Globus pallidus (tissue), 1 donor: ENCODE results near the gene GRK5.
A peak's percentile ranks its signal among the peaks of the same experiment; 100 is the strongest.

ENCODE experiments used
- DNase-seq: peaks from one replicate; pipeline ENCODE4 v3.0.0-alpha.2; 2015; ENCODE audit warnings: low spot score

GRK5 gene

DNA sequence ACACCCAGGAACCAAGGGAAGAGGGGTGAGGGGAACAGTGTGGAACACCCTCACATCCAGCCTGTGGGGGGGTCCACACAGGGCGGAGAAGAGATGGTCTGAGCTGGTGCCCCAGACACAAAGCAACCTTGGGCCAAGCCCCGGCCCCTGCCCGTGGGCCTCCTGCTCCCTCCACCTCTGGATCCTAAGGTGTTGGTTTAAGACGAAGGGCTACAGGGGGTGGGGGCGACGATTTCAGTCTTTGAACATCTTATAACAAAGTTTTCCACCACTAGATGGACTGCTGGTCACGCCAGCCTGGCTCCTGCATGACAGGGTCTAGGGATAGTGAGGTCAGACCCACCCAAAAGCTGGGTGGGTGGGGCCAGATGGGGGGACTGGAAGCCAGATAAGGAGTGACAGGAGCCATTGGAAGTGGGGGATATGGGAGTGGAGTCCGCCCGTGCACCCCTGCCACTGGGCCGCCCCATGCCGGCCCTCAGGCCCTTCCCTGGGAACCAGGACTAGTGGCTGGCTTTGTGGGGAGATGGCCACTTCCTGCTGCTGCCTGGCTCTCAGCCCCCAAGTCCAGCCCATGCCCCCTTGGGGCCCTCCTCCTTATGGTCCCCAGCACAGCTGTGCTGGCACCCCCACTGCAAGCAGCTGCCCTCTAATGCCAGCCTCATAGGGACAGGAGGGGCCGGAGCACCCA, 236.7 kb downstream of the GRK5 start:
- no peak for DNase-seq

- DNase-seq: no peak
Observed at GRCh38 chr10:119444866-119445265, 237.5 kb downstream of the GRK5 start.

DNA sequence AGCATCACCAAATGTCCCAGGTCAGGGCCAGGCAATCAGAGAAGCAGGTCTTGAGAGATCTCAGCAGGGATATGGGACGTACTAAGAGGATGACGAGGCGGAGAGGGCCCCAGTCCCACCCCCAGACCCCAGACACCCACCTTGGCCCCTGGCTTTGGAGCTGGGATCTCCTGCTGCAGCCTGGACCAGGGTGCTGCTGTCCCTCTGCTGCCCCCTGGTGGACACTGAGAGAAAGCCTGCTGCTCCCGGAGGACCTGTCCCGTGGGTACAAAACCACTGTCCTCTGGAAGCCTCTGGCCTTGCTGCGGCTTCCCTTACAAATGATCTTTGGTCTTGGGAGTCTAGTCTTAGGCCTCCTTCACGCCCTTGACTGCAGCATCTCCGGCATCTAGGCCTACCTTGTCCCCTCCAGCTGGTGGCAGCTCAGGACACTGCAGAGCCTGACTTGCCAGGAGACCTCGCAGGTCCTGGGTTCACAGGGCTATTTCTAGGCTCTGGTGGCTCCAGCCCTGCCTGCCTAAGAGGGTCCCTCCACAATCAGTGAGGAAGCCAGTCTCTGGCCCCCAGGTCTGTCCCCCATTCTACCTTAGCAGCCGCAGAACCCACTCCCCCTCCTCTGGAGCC, 238.1 kb downstream of the GRK5 start:
- peak; percentile 75 for DNase-seq

DNA sequence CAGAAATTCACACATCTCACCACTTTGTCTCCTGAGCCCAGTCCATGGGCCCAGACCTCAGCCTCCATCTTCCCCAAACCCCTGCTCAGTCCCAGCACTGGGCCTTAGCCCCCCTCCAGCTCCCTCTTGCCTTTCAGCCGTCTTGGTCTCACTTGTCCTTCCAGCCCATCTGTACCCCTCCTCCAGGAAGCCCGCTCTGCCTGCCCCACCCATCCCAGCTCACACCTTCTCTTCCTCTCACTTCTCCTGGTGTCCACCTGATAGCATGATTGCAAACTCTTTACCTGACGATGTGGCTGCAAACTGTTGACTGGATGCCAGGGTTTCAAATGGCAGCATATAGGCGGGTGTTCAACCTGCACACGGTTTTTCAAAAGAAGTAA, 238.6 kb downstream of the GRK5 start:
- no peak for DNase-seq

GRCh38 chr10:119446441-119447277, 239.3 kb downstream of the GRK5 start:
- no peak for DNase-seq

- DNase-seq: no peak
Observed at GRCh38 chr10:119447421-119447820, 240.1 kb downstream of the GRK5 start.

DNA sequence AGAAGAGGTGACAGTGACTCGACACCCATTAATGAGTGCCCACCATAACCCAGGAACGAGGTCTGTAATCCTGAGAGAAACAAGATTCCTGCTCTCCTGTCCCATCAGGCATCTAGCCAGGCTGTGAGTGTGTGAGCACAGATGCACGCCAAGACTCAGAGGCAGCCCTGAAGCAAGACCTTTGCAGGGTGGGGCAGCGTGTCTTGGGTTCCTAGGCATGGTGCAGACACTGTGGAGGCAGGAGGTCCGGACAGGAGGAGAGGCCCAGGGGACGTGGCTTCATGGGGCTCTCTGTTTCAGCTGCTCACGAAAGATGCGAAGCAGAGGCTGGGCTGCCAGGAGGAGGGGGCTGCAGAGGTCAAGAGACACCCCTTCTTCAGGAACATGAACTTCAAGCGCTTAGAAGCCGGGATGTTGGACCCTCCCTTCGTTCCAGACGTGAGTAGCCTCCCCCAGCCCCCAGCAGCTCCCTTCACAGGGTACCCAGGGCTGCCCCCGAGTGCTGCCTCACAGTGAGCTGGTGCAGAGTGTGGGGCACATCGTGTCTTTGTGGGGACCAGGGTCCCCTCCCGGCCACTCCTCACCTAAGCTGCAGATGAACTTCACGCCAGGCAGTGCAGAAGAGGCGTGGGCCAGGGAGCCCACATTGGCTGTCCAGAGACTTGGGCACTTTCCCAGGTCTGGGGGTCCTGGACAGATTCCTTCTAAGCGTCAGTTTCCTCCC, 240.6 kb downstream of the GRK5 start:
- no peak for DNase-seq

DNA sequence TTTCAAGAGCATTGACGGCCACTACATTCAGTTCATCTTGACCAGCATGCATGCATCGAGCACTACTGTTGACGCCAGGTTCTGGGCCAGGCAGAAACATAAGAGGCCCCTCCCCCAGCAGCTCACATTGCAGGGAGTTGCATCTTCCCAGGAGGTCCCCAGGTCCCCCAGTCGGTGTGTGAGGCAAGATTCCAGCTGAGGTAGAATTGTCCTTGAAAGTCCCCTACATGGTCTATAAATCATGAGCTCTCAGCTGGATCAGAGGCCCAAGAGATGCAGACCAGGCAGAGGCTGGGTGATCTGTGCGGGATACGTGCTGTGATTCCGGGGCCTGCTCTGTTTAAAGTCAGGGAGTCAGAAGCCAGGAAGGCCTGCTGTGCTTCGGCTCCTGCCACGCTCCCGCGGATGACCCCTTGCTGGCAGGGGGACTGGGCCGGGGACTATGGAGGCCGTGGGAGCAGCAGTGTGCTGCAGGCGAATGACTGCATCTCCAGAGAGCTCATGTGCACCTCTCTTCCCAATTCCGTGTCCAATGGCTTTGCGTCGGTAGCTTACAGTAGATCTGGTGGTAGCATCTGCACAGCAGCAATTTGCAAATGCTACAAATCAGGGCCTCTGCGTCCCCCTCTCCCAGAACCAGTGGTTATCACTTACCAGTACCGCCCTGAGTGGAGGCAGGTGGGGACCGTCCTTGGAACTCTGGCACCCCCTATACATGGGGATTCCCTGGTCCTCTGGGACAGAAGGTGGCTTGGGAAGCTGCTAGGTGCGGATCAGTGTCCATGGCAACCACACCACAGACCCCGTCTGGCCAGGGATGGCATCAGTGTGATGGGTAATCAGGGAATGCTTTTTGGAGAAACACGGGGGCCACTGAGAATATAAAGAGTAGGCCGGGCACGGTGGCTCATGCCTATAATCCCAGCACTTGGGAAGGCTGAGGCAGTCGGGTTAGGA, 241.5 kb downstream of the GRK5 start:
- no peak for DNase-seq

DNA sequence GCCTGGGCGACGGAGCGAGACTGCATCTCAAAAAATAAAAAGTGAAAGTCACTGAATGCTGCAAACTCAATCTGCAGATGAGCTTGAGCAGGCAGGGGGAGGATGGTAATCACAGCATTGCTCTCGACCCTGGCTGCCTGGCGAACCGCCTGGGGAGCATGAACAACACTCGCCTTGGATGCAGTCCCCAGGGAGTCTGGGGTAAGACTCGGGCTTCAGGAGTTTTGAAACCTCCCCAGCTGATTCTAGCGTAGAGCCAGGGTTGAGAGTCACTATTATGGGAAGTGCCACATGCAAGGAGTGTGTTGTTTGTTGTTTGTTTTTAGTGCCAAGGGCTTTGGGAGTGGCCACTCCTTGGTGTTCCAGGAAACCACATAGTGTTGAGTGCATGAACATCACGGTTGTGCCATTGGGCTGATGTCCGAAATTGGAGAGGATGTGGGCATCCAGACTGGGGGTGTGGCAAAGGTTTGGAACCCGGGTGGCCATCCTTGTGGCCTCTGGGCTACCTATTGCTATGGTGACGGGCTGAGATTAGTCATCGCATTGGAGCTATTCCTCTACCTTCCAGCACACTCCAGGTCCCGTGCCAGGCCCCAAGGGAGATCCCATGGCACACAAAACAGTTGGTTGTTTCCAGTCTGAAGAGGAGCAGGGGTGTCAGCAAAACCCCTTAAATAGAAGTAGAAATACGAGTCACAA, 242.5 kb downstream of the GRK5 start:
- no peak for DNase-seq

GRCh38 chr10:119450606-119451299, 243.4 kb downstream of the GRK5 start:
- no peak for DNase-seq

- DNase-seq: no peak
Observed at GRCh38 chr10:119451300-119451896, 244.0 kb downstream of the GRK5 start.

GRCh38 chr10:119452396-119452795, 245.0 kb downstream of the GRK5 start:
- no peak for DNase-seq

- DNase-seq: no peak
Observed at GRCh38 chr10:119453313-119453712, 245.9 kb downstream of the GRK5 start.

GRCh38 chr10:119454316-119454715, 246.9 kb downstream of the GRK5 start:
- no peak for DNase-seq

DNA sequence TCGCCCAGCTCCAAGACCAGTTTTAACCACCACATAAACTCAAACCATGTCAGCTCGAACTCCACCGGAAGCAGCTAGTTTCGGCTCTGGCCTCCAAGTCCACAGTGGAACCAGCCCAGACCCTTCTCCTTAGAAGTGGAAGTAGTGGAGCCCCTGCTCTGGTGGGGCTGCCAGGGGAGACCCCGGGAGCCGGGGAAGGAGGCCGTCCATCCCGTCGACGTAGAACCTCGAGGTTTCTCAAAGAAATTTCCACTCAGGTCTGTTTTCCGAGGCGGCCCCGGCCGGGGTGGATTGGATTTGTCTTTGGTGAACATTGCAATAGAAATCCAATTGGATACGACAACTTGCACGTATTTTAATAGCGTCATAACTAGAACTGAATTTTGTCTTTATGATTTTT, 247.6 kb downstream of the GRK5 start:
- DNase-seq: no peak

- no peak for DNase-seq
Observed at GRCh38 chr10:119455609-119456434, 248.5 kb downstream of the GRK5 start.

GRCh38 chr10:119456435-119456810, 249.1 kb downstream of the GRK5 start:
- no peak for DNase-seq

GRCh38 chr10:119457966-119458766, 250.8 kb downstream of the GRK5 start:
- no peak for DNase-seq
